Left lung (tissue), 10 donors: ENCODE results near the gene GPAT3. TPM values are rescaled to one million over a fixed set of nuclear protein-coding genes. Genes with fewer than 3 reads are reported as not detected.
A peak's percentile ranks its signal among the peaks of the same experiment; 100 is the strongest.
"Not testable (repeated sequence)": the region's sequence is repeated elsewhere in the genome, so short reads cannot be mapped to it uniquely, and the experiment has no call there.

Experiments
- ATAC-seq: fragments of 200-7000 bp; cut with Tn5 transposase; one replicate; pipeline ENCODE4 v1.9.1; 2020; ENCODE audit warnings: moderate library complexity
- DNase-seq, 4 donors: peaks; one replicate each; pipeline ENCODE4 v3.0.0-alpha.2; 2013 to 2020
- H3K27ac ChIP-seq, 2 donors: fragments of 200-600 bp; sonication (generic) in 1 of 2; one replicate each; pipeline versions ENCODE4 v1.5.0 to v1.8.0; 2020 to 2021
- H3K27me3 ChIP-seq, 2 donors: fragments of 200-600 bp; sonication (generic) in 1 of 2; one replicate each; pipeline versions ENCODE4 v1.5.0 to v1.8.0; 2020 to 2021
- H3K36me3 ChIP-seq, 2 donors: fragments of 200-600 bp; sonication (generic) in 1 of 2; one replicate each; pipeline versions ENCODE4 v1.5.0 to v1.8.0; 2020 to 2021
- H3K4me1 ChIP-seq, 2 donors: fragments of 200-600 bp; one replicate each; pipeline ENCODE4 v1.8.0; 2021
- H3K4me3 ChIP-seq, 2 donors: fragments of 200-600 bp; sonication (generic) in 1 of 2; one replicate each; pipeline versions ENCODE4 v1.5.0 to v1.8.0; 2020 to 2021; ENCODE audit warnings: mild to moderate bottlenecking in 1 of 2
- H3K9me3 ChIP-seq, 2 donors: fragments of 200-600 bp; sonication (generic) in 1 of 2; one replicate each; pipeline versions ENCODE4 v1.5.0 to v1.8.0; 2020 to 2021
- CTCF ChIP-seq, 2 donors: fragments of 200-600 bp; sonication (generic) in 1 of 2; IDR thresholded peaks; one replicate each; pipeline versions ENCODE4 v1.5.0 to v1.8.0; 2021; ENCODE audit warnings: antibody characterized with exemption in 2 of 2
- intact Hi-C, 2 donors: fragments of 100-400 bp; cut with DNase I; formaldehyde crosslinking; loops; one replicate each; pipeline versions ENCODE4 v1.11.2 to v1.14.2; 2022
- polyA plus RNA-seq, 6 donors: library from polyadenylated mRNA; unstranded; fragments of 120-200 nt; gene quantifications; one replicate each; pipeline ENCODE4 v1.2.1, GENCODE V29; 2013; ENCODE audit not compliant: insufficient read length in 6 of 6
- total RNA-seq, 2 donors: library from RNA; stranded (reverse); fragmentation: NEBNext Ultra II Directional; extraction: Animal tissue kit (Norgen Biotek cat#: 25700); gene quantifications; one replicate each; pipeline ENCODE4 v1.2.1, GENCODE V29; 2021
- donor health status: DM: no; HTN: yes; CAD: no.
- donor health status: DM: no; HTN: no; CAD: no.

Gene GPAT3
- total and polyA plus RNA-seq, 8 donors, result 5.7 to 16.7 (median 14.2) TPM

GRCh38 chr4:83498187-83498586, 37.7 kb upstream of the GPAT3 start:
- Histone ChIP-seq H3K4me3 (no peak overlapping the region), H3K4me1 (no peaks in the 10 kb centered on the region), H3K9me3 (no peaks in the 10 kb centered on the region), H3K27ac (no peak overlapping the region), H3K27me3 (no peaks in the 10 kb centered on the region), H3K36me3 (no peaks in the 10 kb centered on the region)
- intact Hi-C loops, result no loop called here
- no peak for DNase-seq
- no peak for ATAC-seq
- TF ChIP-seq CTCF (IDR thresholded peaks at IDR 0.05), result no peak

- H3K4me1 ChIP-seq, DNase-seq, H3K9me3 ChIP-seq, ATAC-seq, H3K27ac ChIP-seq, H3K27me3 ChIP-seq, H3K4me3 ChIP-seq, H3K36me3 ChIP-seq, intact Hi-C loops: not testable (repeated sequence)
Measured at GRCh38 chr4:83501671-83502070, 34.2 kb upstream of the GPAT3 start.

GRCh38 chr4:83503974-83504373, 31.9 kb upstream of the GPAT3 start:
- DNase-seq (no peak), ATAC-seq (peak; percentile 13)
- Histone ChIP-seq H3K27me3 (no peaks in the 10 kb centered on the region), H3K27ac (peak overlapping the region in 1 of 2 donors; percentile 26), H3K9me3 (no peaks in the 10 kb centered on the region), H3K36me3 (no peaks in the 10 kb centered on the region), H3K4me3 (no peak overlapping the region), H3K4me1 (no peaks in the 10 kb centered on the region)
- no peak for TF ChIP-seq CTCF (IDR thresholded peaks at IDR 0.05)
- intact Hi-C loops, result no loop called here

DNA sequence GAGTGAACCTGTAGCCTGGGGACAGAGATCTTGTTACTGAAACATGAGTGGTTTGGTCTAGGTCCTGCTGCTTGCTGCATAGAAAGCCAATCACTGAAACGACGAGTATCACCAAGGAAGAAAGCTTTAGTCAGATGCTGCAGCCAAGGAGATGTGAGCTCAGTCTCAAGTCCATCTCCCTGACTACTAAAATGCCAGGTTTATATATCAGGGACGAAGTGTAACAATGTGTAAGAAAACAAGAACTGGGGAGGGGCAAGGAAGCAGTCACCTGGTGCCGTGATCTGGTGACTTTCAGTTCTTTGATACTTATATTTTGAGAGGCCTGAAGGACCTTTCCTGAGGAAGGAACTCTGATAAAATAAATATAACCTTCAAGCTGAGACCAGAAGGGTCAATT, 31.4 kb upstream of the GPAT3 start:
- Histone ChIP-seq H3K9me3 (no peaks in the 10 kb centered on the region), H3K36me3 (no peaks in the 10 kb centered on the region), H3K4me3 (no peak overlapping the region), H3K4me1 (no peaks in the 10 kb centered on the region), H3K27me3 (no peaks in the 10 kb centered on the region), H3K27ac (peak overlapping the region in 1 of 2 donors; percentile 26)
- DNase-seq (peak in 1 of 4 donors; percentile 9), ATAC-seq (peak; percentile 82)
- no peak for TF ChIP-seq CTCF (IDR thresholded peaks at IDR 0.05)
- intact Hi-C loops, result no loop called here

- H3K27ac ChIP-seq, result no peak overlapping the region
- ATAC-seq, result peak; percentile 43
- intact Hi-C loops, result loop anchor here in 1 of 2 donors (5.0 kb wide), 1 partner anchor 137 kb away; no protein-coding TSS in a partner anchor
Measured at GRCh38 chr4:83504996-83505395, 30.9 kb upstream of the GPAT3 start.

More at GRCh38 chr4:83504996-83505395, 30.9 kb upstream of the GPAT3 start:
- peak in 1 of 4 donors; percentile 40 for DNase-seq
- no peak overlapping the region for H3K4me3 ChIP-seq
- no peaks in the 10 kb centered on the region for H3K27me3 ChIP-seq
- TF ChIP-seq CTCF (IDR thresholded peaks at IDR 0.05), result no peak
- H3K4me1 ChIP-seq, result no peaks in the 10 kb centered on the region
- no peaks in the 10 kb centered on the region for H3K36me3 ChIP-seq
- no peaks in the 10 kb centered on the region for H3K9me3 ChIP-seq
